PC-9 (cell line): ENCODE data around the gene CFAP68.

ENCODE experiments used
- CTCF ChIP-seq: fragments of 200-600 bp; sonication (generic); conservative IDR thresholded peaks from 2 replicates; pipeline ENCODE4 v1.6.1; 2017; ENCODE audit warnings: mixed run types, antibody characterized with exemption, mild to moderate bottlenecking, moderate library complexity
- EZH2 ChIP-seq: fragments of 200-600 bp; sonication (generic); IDR thresholded peaks from 2 replicates; pipeline ENCODE4 v1.8.0; 2017; ENCODE audit warnings: antibody characterized with exemption, low read depth

GRCh38 chr11:111846063-111846462, 33.3 kb upstream of the CFAP68 start:
- TF ChIP-seq CTCF, result 0 out of 2 replicates have a peak, but pooled peaks have one; percentile 8
- TF ChIP-seq EZH2, result no peak
